ENCODE results near the gene SHC1.

Gene SHC1

GRCh38 chr1:154956544-154956941, 14.0 kb downstream of the SHC1 start:
- DNase-seq = no peak

GRCh38 chr1:154955718-154956543, 14.6 kb downstream of the SHC1 start, which contains the start of gene PBXIP1:
TSS of gene PBXIP1 (minus strand) at chr1:154956099. CDS start at chr1:154953721, 2,378 bp downstream.
- DNase-seq = peak; percentile 87 to 91

DNA sequence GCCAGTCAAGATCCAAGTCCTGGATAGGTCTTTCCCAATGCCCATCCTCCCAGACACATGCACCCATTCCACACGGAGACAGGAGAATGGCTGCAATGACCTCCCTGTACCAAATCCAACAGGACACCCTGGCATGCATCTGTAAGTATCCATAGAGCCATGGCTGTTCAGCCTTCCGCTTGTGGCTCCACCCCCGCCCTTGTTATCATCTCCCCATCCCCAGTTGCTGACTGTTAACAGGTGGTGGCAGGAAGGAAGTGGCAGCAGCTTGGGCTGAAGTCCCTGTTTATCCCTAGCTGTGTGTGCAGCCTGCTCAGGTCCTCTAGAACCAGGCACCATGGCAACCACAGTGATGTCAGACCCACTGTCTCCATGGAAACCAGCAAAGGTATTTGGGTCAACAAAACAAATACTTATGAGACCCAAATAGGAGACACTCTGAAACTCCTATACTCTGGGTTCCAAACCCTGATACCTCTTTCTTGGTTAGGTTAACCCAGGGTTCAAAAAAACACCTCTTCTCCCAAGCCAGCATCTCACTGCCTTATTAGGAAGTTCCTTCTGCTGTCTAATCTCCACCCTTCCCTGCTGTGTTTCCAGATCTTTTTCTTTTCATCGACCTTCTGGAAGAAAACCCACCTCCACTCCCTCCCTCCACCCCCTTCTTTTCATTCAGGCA, 15.4 kb downstream of the SHC1 start:
- no peak for DNase-seq

GRCh38 chr1:154954541-154954940, 16.0 kb downstream of the SHC1 start:
- DNase-seq = no peak

GRCh38 chr1:154953611-154954038, 16.9 kb downstream of the SHC1 start:
- no peak for DNase-seq

GRCh38 chr1:154952664-154953063, 17.9 kb downstream of the SHC1 start:
- no peak for DNase-seq

DNA sequence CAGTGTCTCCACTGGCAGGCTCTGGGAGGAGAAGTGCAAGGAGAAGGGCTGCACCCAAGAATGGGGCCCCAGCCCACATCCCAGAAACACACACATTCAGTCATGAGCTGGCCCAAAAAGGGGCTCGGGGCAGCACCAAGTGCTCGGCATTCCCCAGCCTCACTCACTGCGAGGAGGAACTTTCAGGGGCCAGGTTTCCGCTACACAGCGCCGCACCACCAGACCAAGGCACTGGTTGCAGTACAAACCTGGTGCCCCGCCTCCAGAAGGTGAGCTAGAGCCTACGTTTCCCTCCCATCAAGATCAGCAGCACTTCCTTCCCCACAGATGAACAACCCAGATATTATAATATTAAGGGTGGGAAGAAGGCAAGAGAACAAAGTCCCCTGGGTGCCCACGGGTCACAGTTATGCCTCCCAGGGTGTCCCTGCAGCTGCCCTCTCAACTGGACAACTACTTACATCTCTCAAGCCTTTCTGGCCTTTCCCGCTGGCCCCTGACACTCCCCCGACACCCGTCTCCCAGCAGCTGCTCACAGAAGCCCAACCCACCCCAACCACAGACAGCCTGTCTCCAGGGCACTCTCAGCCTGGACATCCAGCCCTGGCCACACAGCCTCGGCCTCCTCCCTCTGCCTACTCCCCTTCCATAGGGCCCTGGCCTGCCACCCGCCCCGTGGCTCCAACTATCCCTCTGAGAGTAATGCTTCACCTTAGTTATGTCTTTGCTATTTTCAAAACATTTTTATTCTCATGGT, 18.5 kb downstream of the SHC1 start:
- no peak for DNase-seq

DNA sequence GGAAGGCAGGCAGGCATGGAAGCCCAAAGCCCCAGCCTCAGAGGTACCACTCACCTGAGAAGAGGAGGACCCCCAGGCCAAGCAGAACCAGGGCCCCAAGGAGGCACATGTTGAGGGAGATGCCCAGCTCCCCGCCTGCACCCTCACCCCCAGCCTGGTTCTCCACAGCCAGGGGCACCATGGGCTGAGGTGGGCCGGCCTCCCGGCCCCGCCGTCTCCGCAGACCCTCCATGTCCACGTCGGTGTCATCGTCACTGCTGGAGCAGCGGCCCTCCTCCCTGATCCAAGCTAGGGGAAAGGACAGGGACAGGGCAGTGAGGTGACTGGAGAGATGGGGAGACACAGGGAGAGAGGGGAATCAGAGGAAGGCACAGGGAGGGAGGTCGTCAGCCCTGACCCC, 22.5 kb downstream of the SHC1 start:
- no peak for DNase-seq

- DNase-seq = no peak
These were observed 24.3 kb downstream of the SHC1 start for GRCh38 chr1:154945962-154946850.

DNA sequence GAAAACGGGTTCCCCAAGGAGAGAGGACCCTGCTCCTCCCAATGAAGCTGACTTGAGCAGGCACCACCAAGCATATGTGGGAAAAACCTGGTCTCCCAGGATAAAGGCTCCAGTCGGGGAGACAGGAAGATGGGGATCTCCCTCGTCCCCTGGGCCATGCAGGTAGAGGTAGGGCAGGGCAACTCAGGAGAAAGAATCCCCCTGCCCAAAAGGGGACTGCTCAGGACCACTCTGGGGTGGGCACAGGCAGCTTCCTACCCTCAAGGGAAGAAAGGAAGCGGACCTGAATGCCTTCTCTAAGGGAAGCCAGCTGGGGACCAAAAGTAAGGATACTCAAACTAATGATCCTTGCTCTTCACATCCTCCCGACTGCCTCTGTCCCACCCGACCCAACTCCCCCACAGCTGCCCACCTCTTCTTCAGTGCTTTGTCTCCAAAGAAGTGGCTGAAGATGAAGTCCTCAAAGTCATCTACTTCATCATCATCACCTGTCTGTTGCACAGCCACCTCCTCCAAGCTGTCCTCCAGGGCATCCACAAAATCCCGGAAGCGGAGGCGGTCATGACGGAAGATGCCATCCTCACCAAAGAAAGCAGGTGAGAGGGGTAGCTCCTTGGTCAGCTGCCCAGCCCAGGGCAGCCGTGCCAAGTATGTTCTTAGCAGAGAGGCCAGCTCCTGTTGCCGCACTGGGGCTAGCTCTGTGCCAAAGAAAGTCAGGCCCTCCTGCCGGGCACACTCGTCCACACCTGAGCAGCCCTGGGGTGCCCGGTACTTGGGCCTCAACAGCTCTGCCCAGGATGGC, 25.2 kb downstream of the SHC1 start:
- no peak for DNase-seq

GRCh38 chr1:154944401-154945159, 26.0 kb downstream of the SHC1 start:
- no peak for DNase-seq

- DNase-seq = peak; percentile 59 to 62
These were observed 26.7 kb downstream of the SHC1 start for GRCh38 chr1:154943649-154944400.

- DNase-seq = no peak
These were observed 29.1 kb downstream of the SHC1 start for GRCh38 chr1:154941333-154942013.

GRCh38 chr1:154940651-154941194, 29.8 kb downstream of the SHC1 start:
- DNase-seq = no peak

GRCh38 chr1:154940213-154940560, 30.4 kb downstream of the SHC1 start:
- no peak for DNase-seq

GRCh38 chr1:154938604-154939399, 31.7 kb downstream of the SHC1 start:
- no peak for DNase-seq

- no peak for DNase-seq
These were observed 32.6 kb downstream of the SHC1 start for GRCh38 chr1:154937988-154938386.
